ENCODE results near the gene DACT2. TPM values are rescaled to one million over a fixed set of nuclear protein-coding genes. Genes with fewer than 3 reads are reported as not detected.

The DACT2 gene
- total RNA-seq, 1 experiment from 2014 or later = 3.3 TPM

- no peak overlapping the region for H3K27ac ChIP-seq (ENCODE audit: low read length)
- no peaks in the 10 kb centered on the region for H3K4me1 ChIP-seq (ENCODE audit: control insufficient read depth, insufficient read depth, low read length)
- H3K27me3 ChIP-seq (ENCODE audit: control insufficient read depth, insufficient read depth, low read length) = no peaks in the 10 kb centered on the region
- in situ Hi-C loops (cut with HindIII; ENCODE audit: low pct_unique_long_range_greater_than_20kb, low sequenced_read_pairs) (no loop called here), intact Hi-C loops (cut with micrococcal nuclease; ENCODE audit: unreplicated experiment) (no loop called here)
- no peaks in the 10 kb centered on the region for H3K36me3 ChIP-seq (ENCODE audit: control insufficient read depth, insufficient read depth, low read length)
- no TSS peak for BruUV-seq (replicated peaks)
- ATAC-seq = no peak
- ChIA-PET CTCF (no interaction called here), POLR2A (no interaction called here)
- no peaks in the 10 kb centered on the region for H3K9me3 ChIP-seq (ENCODE audit: control insufficient read depth, insufficient read depth, low read depth, low read length)
- TF ChIP-seq SIN3A (IDR thresholded peaks at IDR 0.05; ENCODE audit: borderline replicate concordance, insufficient read depth, low read depth, low read length) (no peak), POLR2AphosphoS5 (IDR thresholded peaks at IDR 0.05; ENCODE audit: low read depth, low read length) (no peak), TCF7L2 (IDR thresholded peaks at IDR 0.05; ENCODE audit: low read depth, low read length) (no peak)
- TF ChIP-seq, protein P1, sequence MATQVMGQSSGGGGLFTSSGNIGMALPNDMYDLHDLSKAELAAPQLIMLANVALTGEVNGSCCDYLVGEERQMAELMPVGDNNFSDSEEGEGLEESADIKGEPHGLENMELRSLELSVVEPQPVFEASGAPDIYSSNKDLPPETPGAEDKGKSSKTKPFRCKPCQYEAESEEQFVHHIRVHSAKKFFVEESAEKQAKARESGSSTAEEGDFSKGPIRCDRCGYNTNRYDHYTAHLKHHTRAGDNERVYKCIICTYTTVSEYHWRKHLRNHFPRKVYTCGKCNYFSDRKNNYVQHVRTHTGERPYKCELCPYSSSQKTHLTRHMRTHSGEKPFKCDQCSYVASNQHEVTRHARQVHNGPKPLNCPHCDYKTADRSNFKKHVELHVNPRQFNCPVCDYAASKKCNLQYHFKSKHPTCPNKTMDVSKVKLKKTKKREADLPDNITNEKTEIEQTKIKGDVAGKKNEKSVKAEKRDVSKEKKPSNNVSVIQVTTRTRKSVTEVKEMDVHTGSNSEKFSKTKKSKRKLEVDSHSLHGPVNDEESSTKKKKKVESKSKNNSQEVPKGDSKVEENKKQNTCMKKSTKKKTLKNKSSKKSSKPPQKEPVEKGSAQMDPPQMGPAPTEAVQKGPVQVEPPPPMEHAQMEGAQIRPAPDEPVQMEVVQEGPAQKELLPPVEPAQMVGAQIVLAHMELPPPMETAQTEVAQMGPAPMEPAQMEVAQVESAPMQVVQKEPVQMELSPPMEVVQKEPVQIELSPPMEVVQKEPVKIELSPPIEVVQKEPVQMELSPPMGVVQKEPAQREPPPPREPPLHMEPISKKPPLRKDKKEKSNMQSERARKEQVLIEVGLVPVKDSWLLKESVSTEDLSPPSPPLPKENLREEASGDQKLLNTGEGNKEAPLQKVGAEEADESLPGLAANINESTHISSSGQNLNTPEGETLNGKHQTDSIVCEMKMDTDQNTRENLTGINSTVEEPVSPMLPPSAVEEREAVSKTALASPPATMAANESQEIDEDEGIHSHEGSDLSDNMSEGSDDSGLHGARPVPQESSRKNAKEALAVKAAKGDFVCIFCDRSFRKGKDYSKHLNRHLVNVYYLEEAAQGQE (IDR thresholded peaks at IDR 0.05; ENCODE audit: insufficient read depth in 1 of 2, low read depth in 2 of 2, low read length in 1 of 2) = no peak
- TF ChIP-seq, protein P2, sequence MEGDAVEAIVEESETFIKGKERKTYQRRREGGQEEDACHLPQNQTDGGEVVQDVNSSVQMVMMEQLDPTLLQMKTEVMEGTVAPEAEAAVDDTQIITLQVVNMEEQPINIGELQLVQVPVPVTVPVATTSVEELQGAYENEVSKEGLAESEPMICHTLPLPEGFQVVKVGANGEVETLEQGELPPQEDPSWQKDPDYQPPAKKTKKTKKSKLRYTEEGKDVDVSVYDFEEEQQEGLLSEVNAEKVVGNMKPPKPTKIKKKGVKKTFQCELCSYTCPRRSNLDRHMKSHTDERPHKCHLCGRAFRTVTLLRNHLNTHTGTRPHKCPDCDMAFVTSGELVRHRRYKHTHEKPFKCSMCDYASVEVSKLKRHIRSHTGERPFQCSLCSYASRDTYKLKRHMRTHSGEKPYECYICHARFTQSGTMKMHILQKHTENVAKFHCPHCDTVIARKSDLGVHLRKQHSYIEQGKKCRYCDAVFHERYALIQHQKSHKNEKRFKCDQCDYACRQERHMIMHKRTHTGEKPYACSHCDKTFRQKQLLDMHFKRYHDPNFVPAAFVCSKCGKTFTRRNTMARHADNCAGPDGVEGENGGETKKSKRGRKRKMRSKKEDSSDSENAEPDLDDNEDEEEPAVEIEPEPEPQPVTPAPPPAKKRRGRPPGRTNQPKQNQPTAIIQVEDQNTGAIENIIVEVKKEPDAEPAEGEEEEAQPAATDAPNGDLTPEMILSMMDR (IDR thresholded peaks at IDR 0.05) = no peak
- H3K4me3 ChIP-seq (ENCODE audit: low read depth in 2 of 2, low read length in 2 of 2) = no peak overlapping the region
- no peak for DNase-seq (ENCODE audit: low read depth, low spot score)
Measured at GRCh38 chr6:168344338-168344737, 24.8 kb upstream of the DACT2 start.

DNA sequence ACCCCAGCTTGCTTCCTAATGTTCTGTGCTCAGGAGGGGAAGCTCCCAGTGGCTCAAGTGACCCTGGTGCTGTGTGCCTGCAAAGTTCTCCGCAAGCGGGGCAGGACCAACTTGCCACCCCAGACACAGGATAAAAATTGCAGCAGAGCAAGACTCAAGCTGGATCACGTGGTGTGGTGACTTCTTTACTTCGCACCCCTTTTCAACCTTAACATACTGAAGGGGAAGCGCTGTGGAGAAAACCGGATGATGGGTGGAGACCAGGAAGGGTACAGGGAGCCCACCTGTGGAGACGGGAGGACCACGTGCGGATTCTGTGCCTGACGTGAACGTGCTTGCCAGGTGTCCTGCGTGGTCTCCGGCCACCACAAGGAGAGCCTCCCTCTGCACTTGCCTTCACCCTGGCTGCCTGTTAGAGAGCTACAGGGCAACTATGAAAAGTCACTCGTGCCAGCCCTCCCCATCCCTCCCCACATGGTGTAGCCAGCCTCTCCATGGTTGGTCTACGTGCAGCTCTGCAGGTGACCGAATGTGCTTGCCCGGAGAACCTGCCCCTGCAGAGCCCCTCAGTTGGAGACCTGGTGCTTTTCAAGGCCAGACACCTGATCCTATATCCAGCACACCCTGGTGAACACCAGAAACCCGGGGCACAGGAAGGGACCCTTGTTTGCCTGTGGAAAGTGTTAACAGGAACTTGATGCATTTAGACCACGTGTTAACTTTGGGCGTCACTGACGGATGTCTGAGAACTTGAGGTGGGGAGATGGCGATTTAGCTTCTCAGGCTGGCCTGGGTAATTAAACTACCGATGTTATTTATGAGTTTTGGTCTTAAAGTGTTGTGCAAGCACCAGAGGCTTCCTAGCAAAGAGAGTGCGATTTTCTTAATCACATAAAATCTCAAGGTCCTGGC is 23.9 kb upstream of the DACT2 start:
- intact Hi-C loops (cut with micrococcal nuclease; ENCODE audit: unreplicated experiment) (no loop called here), in situ Hi-C loops (cut with HindIII; ENCODE audit: low pct_unique_long_range_greater_than_20kb, low sequenced_read_pairs) (no loop called here)
- no TSS peak for BruUV-seq (replicated peaks)
- Histone ChIP-seq H3K36me3 (ENCODE audit: control insufficient read depth, insufficient read depth, low read length) (no peaks in the 10 kb centered on the region), H3K4me3 (ENCODE audit: low read depth in 2 of 2, low read length in 2 of 2) (no peak overlapping the region), H3K9me3 (ENCODE audit: control insufficient read depth, insufficient read depth, low read depth, low read length) (no peaks in the 10 kb centered on the region), H3K27me3 (ENCODE audit: control insufficient read depth, insufficient read depth, low read length) (no peaks in the 10 kb centered on the region), H3K27ac (ENCODE audit: low read length) (no peak overlapping the region), H3K4me1 (ENCODE audit: control insufficient read depth, insufficient read depth, low read length) (no peaks in the 10 kb centered on the region)
- DNase-seq (ENCODE audit: low read depth, low spot score) (no peak), ATAC-seq (no peak)
- TF ChIP-seq SIN3A (IDR thresholded peaks at IDR 0.05; ENCODE audit: borderline replicate concordance, insufficient read depth, low read depth, low read length) (no peak), POLR2AphosphoS5 (IDR thresholded peaks at IDR 0.05; ENCODE audit: low read depth, low read length) (no peak), TCF7L2 (IDR thresholded peaks at IDR 0.05; ENCODE audit: low read depth, low read length) (no peak)
- TF ChIP-seq, protein P2 (IDR thresholded peaks at IDR 0.05) = no peak
- TF ChIP-seq, protein P1 (IDR thresholded peaks at IDR 0.05; ENCODE audit: insufficient read depth in 1 of 2, low read depth in 2 of 2, low read length in 1 of 2) = no peak
- ChIA-PET POLR2A (no interaction called here), CTCF (no interaction called here)

Measured in Panc1 (cell line).